Measurements from ENCODE around the gene CAMTA1.

The CAMTA1 gene

DNA sequence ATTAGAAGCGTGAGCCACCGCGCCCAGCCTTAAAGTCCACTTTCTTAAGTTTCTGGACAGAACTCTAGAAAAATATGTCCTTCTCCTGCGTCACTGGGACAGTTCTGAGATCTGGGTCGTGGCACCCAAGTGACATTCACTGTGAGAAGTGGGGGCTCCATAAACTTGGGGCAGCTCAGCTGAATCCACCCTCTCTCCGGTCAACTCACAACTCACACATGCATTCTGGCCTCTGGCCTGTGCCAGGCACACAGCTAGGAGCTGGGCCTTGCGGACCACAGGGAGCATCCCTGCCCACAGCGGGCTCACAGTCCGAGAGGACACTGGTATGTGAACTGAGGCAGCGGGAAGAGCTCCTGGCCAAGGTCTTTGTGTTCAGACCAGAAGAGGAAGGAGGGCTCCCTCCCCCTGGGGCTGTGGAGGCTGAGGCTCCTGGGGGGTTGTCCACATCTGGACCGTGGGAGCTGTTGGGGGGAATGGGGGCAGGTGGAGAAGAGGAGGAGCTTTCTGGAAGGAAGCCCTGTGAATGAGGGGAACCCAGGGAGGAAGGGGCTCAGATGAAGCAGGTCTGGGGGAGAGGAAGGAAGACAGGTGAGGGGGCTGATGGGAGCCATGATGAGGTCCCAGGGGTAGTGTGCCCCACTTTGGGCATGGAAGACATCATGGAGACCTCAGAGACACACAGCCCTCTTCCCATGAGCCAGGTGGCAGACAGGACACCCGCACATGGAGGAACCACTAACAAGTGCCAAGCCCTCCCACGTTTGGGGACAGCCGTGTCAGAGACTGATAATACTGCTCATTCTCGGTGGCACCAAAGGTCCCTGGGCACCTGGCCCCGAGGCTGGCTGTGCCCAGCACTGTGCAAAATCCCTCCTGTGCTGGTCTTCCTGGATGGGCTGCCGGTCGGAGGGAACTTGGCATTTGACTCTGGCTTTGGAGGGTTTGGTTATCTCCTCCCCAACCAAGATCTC lies 794.9 kb downstream of the CAMTA1 start:
- Mint-ChIP-seq H3K4me3 (no peak overlapping the region), H3K36me3 (no peaks in the 10 kb centered on the region), H3K27ac (no peak overlapping the region), H3K4me1 (no peaks in the 10 kb centered on the region), H3K9me3 (no peaks in the 10 kb centered on the region)
- ATAC-seq (no peak), DNase-seq (ENCODE audit: low spot score in 2 of 2) (no peak)

DNA sequence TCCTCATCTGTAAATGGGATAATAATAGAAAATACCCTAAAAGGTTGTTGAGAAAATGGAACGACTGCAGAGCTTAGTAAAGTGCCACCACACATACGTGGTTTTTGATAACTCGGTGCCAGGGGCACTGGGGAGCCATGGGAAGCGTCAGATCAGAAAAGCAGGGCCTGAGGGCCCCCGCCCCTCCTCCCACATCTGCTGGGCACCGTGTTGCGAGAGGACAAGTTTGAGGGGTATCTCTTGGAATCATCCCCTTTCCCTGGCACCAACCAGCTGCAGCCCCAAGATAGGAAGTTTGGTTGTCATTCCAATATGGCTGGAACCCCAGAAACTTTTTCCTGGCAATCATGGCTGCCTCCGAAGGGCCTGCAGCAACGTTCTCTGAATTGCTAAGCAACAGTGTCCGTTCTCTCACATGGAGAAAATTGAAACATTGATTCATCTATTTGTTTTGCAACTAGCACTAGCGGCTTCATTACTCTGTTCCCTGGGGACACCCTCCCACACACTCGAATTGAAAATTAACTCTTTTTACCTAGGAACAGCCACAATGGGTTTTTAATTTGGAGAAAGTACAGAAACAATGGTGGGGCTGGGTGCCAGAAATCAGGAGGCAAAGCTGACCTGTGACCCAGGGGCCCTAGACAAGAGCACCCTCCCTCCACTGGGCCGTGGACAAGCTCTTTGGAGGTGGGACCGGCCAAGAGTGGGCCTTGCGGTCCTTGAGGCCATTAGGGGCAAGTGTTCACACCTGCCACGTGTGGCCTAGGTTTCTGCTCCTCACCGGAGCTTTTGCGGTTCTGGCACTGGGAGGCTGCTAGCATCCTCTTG lies 795.9 kb downstream of the CAMTA1 start:
- H3K9me3 Mint-ChIP-seq = no peaks in the 10 kb centered on the region
- no peak overlapping the region for H3K27ac Mint-ChIP-seq
- no peaks in the 10 kb centered on the region for H3K4me1 Mint-ChIP-seq
- H3K4me3 Mint-ChIP-seq = no peak overlapping the region
- H3K36me3 Mint-ChIP-seq = no peaks in the 10 kb centered on the region
- DNase-seq (ENCODE audit: low spot score in 2 of 2) (no peak), ATAC-seq (no peak)

DNA sequence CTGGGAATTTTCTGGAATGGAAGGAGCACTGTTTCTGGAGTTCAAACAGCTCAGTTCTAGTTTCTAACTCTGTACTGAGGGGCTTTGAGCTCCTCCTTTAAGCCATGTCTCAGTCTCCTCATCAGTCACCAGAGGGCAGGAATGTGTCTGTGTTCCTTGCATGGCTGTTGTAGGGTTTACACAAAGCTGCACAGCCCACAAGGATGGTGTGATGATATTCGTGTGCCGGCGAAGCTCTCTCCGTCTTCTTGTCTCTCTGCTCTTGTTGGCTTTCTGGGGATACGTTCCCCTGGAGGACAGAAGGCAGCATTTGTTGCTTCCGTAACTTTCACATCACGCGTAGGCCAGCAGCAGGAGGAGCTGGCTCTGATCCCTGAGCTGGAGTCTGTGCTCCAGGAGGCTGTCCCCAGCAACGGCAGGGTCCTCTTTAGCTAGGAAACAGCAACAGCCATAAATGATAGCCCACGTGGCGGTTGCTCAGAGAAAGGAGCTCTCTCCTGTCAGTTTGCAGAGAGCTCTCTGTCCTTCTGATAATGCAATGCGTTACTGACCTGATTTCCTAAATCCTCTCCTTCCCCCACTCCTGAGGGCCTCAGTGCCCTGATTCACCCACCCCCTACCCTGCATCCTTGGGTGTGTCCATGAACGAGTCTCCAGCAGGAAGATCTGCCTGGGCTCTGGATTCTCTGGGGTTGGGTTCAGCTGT lies 796.7 kb downstream of the CAMTA1 start:
- Mint-ChIP-seq H3K27ac (no peak overlapping the region), H3K9me3 (no peaks in the 10 kb centered on the region), H3K36me3 (no peaks in the 10 kb centered on the region), H3K4me1 (no peaks in the 10 kb centered on the region), H3K4me3 (no peak overlapping the region)
- ATAC-seq (no peak), DNase-seq (ENCODE audit: low spot score in 2 of 2) (no peak)

DNA sequence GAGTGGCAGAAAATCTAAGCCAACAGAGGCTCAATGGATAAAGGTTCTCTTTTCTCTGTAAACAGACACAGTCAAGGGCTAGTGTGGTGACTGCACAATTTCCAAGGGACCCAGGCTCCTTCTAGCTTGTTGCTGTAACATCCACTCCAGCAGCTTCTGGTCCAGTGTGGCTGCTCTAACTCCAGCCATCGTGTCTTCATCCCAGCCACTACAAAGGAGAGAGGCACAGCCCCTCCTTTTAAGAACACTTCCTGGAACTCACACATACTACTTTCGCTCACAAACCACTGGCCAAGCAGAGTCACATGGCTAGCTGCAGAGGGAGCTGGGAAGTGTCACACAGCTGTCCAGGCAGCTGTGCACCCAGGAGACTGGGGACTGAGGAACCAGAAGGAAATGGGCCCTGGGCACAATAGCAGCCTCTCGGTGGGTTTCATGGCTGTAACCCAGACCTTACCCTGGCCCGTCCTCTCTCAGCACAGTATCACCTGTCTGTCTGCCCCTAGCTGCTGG lies 797.3 kb downstream of the CAMTA1 start:
- Mint-ChIP-seq H3K4me3 (no peak overlapping the region), H3K9me3 (no peaks in the 10 kb centered on the region), H3K4me1 (no peaks in the 10 kb centered on the region), H3K27ac (no peak overlapping the region), H3K36me3 (no peaks in the 10 kb centered on the region)
- ATAC-seq (no peak), DNase-seq (ENCODE audit: low spot score in 2 of 2) (no peak)

DNA sequence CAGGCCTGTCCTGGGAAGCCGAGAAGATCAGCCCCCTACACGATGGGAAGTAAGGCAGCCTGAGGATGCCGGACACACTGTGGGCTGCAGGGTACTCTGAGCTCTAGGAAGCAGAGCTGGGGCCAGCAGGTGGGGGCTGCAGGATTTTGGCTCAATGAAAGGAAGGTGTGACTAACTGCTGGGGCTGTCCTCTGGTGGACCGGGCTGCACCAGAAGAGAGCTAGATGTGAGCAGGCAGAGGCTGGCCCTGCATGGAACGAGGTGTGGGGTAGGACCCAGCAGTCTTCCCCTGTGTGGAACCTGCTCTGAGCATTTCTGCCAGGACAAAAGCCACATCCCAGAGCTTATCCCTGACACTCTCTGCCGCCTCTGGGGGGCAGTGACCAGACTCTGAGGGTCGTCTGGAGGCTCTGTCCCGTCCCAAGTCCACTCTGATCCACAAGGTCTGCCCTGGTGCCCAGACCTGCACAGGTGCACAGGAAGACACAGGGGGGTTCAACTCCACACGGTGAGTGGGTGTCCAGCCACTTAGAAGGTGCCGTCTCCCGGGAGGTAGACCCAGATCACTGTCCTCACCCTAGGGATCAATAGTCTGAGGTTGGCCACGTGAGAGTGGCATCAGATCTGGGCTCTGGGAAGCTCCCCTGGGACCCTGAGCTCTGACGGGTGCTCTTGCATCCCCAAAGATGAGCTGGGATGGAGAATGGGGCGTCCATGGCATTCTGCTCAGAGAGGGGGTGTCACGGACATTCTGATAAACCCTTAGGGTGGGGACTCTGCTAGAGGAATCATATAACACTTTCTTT lies 798.2 kb downstream of the CAMTA1 start:
- no peak overlapping the region for H3K4me3 Mint-ChIP-seq
- H3K27ac Mint-ChIP-seq = no peak overlapping the region
- ATAC-seq = no peak
- H3K9me3 Mint-ChIP-seq = no peaks in the 10 kb centered on the region
- H3K36me3 Mint-ChIP-seq = no peaks in the 10 kb centered on the region
- no peak for DNase-seq (ENCODE audit: low spot score in 2 of 2)
- no peaks in the 10 kb centered on the region for H3K4me1 Mint-ChIP-seq

DNA sequence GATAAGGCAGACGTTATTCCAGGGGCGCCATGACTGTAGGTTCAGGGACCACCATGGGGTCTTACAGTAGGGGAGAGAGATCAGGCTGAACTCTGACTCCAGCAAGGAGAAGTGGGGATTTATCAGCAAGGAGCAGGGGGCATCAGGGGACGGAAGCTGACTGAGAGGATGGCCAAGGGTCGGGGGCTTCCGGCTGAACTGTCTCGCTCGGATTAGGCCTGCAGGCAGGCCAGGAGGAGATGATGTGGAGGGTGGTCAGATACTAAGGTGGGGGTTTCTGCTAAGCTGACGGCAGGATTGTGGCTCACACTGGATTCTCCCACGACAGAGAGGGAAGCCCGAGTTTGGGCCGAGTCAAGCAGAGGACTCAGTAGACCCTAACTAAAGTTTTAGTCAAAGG lies 798.9 kb downstream of the CAMTA1 start:
- H3K4me1 Mint-ChIP-seq = no peaks in the 10 kb centered on the region
- no peak overlapping the region for H3K4me3 Mint-ChIP-seq
- H3K36me3 Mint-ChIP-seq = no peaks in the 10 kb centered on the region
- ATAC-seq = no peak
- DNase-seq (ENCODE audit: low spot score in 2 of 2) = no peak
- no peaks in the 10 kb centered on the region for H3K9me3 Mint-ChIP-seq
- no peak overlapping the region for H3K27ac Mint-ChIP-seq

DNA sequence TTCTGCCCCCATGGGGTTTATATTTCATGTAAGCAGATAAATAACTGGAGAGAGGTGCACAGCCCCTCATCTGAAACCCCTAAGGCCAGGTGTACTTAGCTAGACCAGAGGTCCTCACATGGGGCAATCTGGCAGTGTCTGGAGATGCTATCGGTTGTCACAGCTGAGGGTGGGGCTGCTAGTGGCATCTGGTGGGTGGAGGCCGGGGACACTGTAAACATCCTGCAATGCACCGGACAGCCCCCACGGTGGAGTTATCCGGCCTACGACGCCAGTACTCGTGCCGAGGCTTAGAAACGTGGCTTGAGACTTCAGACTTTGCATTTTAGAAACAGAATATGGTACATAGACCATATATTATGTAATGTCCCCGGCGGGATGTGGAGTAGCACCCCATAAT lies 799.4 kb downstream of the CAMTA1 start:
- ATAC-seq = no peak
- no peak for DNase-seq (ENCODE audit: low spot score in 2 of 2)
- Mint-ChIP-seq H3K9me3 (no peaks in the 10 kb centered on the region), H3K36me3 (no peaks in the 10 kb centered on the region), H3K4me1 (no peaks in the 10 kb centered on the region), H3K27ac (no peak overlapping the region), H3K4me3 (no peak overlapping the region)

DNA sequence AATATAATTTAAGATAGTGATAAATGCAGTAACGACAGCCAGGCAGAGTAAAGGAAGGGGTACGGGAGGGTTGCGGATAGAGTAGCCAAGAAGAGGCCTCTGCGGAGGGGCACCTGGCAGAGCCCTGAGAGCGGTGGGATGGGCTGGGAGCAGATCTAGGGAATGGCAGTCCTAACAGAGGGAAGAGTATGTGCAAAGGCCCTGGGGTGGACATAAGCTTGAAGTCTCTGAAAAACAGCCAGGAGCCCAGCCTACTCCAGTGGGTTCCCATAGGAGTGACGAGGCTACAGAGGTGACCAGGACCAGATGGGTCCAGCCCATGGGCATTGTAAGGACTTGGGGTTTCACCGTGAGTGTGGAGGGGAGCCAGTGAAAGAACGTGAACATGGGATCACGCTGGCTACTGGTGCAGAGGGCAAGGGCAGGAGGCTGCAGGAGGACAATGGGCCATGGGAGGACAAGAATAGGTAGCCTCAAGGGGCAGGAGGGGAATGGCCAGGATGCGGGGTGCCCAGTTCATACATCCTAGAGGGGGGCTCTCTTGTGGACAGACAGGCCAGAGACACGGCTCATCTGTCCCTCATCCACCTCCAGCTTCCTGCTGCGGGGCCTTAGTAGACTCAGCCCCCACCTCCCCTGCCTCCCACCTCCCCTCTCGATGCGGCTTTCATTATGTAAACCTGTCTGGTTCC lies 800.1 kb downstream of the CAMTA1 start:
- Mint-ChIP-seq H3K4me3 (no peak overlapping the region), H3K9me3 (no peaks in the 10 kb centered on the region), H3K27ac (no peak overlapping the region), H3K36me3 (no peaks in the 10 kb centered on the region), H3K4me1 (no peaks in the 10 kb centered on the region)
- DNase-seq (ENCODE audit: low spot score in 2 of 2) (no peak), ATAC-seq (no peak)

DNA sequence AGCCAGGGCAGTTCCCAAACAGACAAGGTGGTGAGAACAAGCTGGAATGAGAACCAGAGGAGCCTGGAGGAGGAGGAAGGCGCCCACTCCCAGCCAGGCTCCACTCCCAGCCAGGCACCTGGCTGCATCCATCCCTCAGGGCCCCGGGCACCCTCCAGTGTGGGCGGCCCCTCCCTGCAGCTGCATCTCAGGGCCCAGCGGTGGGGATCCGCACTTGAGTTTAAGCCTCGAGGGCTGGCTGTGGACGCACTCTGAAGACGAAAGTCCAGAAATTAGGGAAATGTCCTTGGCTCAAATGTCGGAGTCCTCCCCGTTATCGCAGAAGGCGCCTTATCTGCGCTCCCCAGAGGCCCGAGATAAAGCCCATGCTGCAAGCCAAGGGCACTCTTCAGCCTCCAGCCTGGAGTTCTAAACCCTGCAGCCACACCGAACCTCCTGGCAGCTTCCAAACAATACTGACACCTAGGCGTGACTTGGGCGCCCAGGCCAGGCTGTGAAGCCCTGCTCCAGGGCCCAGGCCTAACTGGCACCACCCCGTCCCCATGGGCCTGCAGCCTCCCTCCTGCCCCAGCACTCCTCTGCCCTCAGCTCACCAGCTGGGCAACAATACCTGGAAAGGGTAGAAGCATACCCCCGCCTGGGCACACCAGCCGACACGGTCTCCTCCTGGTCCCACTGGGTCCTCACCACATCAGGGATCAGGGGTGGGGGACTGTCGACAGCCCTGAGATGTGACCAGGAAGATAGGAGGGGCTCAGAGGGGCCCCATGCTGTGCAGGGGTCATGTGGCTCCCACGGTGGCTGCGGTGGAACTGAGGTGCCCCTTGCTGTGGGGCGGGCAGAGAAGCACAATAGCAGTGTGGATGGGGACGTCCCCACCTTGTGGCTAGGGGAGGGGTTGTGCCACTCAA lies 801.0 kb downstream of the CAMTA1 start:
- Mint-ChIP-seq H3K4me3 (no peak overlapping the region), H3K9me3 (no peaks in the 10 kb centered on the region), H3K27ac (no peak overlapping the region), H3K4me1 (no peaks in the 10 kb centered on the region), H3K36me3 (no peaks in the 10 kb centered on the region)
- no peak for DNase-seq (ENCODE audit: low spot score in 2 of 2)
- ATAC-seq = peak; percentile 12

DNA sequence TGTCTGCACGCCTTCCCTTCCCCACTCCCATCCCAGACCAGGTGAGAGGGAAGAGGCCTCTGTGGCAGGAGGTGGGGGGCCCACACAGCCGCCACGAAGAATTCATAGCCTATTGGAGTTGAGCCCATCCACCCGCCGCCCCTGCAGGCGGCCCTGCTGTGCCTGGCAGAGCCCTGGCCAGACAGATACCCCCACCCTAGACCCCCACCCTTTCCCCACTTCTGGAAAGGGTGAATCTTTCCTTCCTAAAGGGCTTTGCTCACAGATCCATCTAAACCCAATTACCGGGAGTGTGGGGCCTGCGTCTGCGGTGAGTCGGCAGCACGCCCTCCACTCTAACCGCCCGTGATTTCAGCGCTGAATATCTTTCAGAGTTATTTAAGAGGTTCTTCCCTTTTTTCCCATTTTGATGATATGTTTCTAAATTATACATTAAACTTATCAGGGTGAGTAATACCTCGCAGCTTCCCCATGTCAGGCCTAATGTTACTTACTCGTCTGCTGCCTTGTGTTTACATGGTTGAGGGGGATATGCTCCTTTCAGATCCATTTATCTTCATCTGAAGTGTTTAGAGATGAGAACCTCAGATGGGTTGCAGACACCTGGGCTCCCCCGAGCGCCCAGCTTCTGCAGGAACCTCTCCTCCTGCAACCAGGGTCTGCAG lies 802.0 kb downstream of the CAMTA1 start:
- H3K9me3 Mint-ChIP-seq = no peaks in the 10 kb centered on the region
- H3K4me1 Mint-ChIP-seq = no peaks in the 10 kb centered on the region
- H3K36me3 Mint-ChIP-seq = no peaks in the 10 kb centered on the region
- DNase-seq (ENCODE audit: low spot score in 2 of 2) (no peak), ATAC-seq (no peak)
- H3K4me3 Mint-ChIP-seq = no peak overlapping the region
- no peak overlapping the region for H3K27ac Mint-ChIP-seq

DNA sequence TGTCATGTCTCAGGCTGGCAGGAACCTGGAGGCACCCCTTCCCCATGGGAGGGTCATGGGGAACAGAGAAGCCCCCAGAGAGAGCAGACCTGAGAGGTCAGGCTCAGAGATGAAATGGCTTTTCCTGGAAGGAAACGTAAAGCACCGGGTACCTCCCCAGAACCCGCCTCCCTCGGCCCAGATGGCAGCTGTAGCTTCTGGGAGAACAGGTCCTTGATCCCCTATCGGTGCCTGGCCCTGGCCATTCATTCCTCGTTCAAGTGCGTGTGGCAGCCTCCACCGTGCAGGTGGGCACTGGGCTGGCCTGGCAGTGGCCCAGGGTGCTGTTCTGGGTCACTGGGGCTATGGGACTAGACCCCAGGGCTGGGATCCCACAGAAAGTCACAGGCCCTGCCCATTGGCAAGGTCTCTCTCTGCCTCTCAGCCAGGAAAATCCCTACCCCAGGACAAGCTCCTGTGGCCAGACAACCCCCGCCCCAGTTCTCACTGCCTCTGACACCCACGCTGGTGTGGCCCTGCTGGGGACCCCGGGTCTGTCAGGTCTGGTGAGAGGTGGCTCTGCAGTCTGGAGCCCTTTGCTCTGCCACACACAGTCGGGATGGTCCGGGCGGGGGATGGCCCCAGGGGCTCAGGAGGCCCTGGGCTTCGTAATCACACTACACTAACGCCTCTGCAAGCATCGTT lies 802.7 kb downstream of the CAMTA1 start:
- Mint-ChIP-seq H3K4me3 (no peak overlapping the region), H3K4me1 (no peaks in the 10 kb centered on the region), H3K27ac (no peak overlapping the region), H3K36me3 (no peaks in the 10 kb centered on the region), H3K9me3 (no peaks in the 10 kb centered on the region)
- no peak for ATAC-seq
- no peak for DNase-seq (ENCODE audit: low spot score in 2 of 2)

DNA sequence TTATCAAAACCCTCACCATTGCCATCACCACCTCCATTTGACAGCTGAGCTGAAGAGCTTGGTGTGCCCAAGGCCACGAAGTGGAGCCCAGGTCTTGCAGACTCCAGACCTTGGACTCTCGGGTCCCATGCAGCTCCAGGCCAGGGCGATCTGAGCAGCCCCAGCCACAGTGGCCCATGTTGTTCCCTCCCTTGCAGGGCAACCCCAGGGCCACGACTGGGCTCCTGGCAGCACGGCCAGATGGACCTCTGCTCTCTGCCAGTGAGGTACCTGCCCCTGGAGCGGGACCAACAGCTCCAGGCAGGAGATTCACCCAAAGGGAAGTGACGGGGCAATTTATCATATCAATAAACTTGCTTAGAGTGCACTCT lies 803.2 kb downstream of the CAMTA1 start:
- no peak for ATAC-seq
- Mint-ChIP-seq H3K27ac (no peak overlapping the region), H3K4me3 (no peak overlapping the region), H3K4me1 (no peaks in the 10 kb centered on the region), H3K9me3 (no peaks in the 10 kb centered on the region), H3K36me3 (no peaks in the 10 kb centered on the region)
- no peak for DNase-seq (ENCODE audit: low spot score in 2 of 2)
